HPDE6-E6E7 (cell line): ENCODE data around the gene SPG11.

Experiments used
- DNase-seq: peaks from one replicate; pipeline ENCODE4 v3.0.0; 2011; ENCODE audit warnings: missing footprints; ENCODE audit errors: extremely low spot score

SPG11 gene

DNA sequence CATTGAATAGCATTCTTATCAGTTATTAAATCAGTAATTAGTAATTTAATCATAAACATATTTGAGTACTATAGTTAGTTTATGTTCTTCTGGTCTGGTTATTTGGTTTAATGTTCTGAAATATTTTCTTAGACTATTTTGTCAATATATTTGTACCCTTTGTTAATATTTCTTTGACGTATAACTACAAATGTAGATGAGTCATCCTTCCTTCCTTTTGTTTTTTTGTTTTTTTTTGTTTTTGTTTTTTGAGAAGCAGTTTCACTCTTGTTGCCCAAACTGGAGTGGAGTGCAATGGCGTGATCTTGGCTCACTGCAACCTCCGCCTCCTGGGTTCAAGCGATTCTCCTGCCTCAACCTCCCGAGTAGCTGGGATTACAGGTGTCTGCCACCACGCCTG lies 143.9 kb downstream of the SPG11 start:
- no peak for DNase-seq

DNA sequence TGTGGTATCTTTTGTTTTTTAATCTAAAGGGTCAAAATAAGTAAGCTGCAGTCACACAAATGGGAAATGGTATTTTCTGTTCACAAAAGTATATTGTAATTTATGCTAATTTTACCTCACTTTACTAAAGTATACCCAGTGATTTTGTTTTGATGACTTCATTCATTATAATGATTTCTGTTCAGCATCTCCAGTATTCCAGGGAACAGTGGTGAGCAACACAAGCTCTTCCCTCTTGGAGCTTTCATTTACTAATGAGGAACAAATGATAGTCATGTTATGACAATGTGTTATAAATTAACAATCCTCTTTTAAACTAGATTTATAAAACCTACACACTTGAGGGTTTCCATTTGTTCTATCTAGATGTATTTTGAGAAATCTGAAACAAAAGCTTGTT lies 147.0 kb downstream of the SPG11 start:
- no peak for DNase-seq
